Muscle of leg (tissue), 11 donors: ENCODE results near the gene ULBP3. TPM values are rescaled to one million over a fixed set of nuclear protein-coding genes. Genes with fewer than 3 reads are reported as not detected.
"Not testable (repeated sequence)": the region's sequence is repeated elsewhere in the genome, so short reads cannot be mapped to it uniquely, and the experiment has no call there.

Source experiments
- DNase-seq: peaks from one replicate; pipeline ENCODE4 v3.0.0; 2013
- H3K27ac ChIP-seq: one replicate; pipeline ENCODE4 v1.5.1; 2013; ENCODE audit warnings: mild to moderate bottlenecking, low read length, control low read depth
- H3K27me3 ChIP-seq: one replicate; pipeline ENCODE4 v1.6.1; 2013; ENCODE audit warnings: low read length; ENCODE audit not compliant: control insufficient read depth, insufficient read depth
- H3K36me3 ChIP-seq: one replicate; pipeline ENCODE4 v1.6.1; 2013; ENCODE audit warnings: low read length; ENCODE audit not compliant: control insufficient read depth, insufficient read depth
- H3K4me1 ChIP-seq: one replicate; pipeline ENCODE4 v1.6.1; 2013; ENCODE audit warnings: low read length; ENCODE audit not compliant: control insufficient read depth, insufficient read depth
- H3K4me3 ChIP-seq: one replicate; pipeline ENCODE4 v1.5.1; 2013; ENCODE audit warnings: low read length, control low read depth
- H3K9me3 ChIP-seq: replicated peaks from 2 replicates; pipeline ENCODE4 v1.6.1; 2013; ENCODE audit warnings: low read depth, low read length; ENCODE audit not compliant: control insufficient read depth
- WGBS: methylation state at CpG from one replicate; pipeline ENCODE4 v1.1.5; 2013; ENCODE audit warnings: missing lambda C conversion rate; ENCODE audit not compliant: insufficient coverage; 5-methylcytosine and 5-hydroxymethylcytosine counted together
- polyA plus RNA-seq, 8 donors: library from polyadenylated mRNA; unstranded; fragments of 120-200 nt; gene quantifications; one replicate each; pipeline versions ENCODE4 v1.2.1 to v1.2.3, GENCODE V29; 2013; ENCODE audit warnings: inconsistent platforms in 1 of 8, low replicate concordance in 1 of 8; ENCODE audit not compliant: insufficient read length in 8 of 8, insufficient read depth in 1 of 8
- total RNA-seq: library from RNA; stranded (reverse); fragments of 120-200 nt; gene quantifications from one replicate; pipeline ENCODE4 v1.2.4, GENCODE V29; 2013

The ULBP3 gene
- total and polyA plus RNA-seq, 9 donors: 1.5 to 3.9 (median 2.6) TPM

- not testable (repeated sequence) for H3K4me3 ChIP-seq, H3K36me3 ChIP-seq, DNase-seq, H3K27ac ChIP-seq, H3K9me3 ChIP-seq
- Histone ChIP-seq H3K4me1 (peaks cover 12% of the 10 kb centered on the region), H3K27me3 (peaks cover 44% of the 10 kb centered on the region)
- WGBS: no CpG with 5 or more reads among the region's 6 CpGs
Observed at GRCh38 chr6:150021870-150022269, 47.1 kb downstream of the ULBP3 start.

DNA sequence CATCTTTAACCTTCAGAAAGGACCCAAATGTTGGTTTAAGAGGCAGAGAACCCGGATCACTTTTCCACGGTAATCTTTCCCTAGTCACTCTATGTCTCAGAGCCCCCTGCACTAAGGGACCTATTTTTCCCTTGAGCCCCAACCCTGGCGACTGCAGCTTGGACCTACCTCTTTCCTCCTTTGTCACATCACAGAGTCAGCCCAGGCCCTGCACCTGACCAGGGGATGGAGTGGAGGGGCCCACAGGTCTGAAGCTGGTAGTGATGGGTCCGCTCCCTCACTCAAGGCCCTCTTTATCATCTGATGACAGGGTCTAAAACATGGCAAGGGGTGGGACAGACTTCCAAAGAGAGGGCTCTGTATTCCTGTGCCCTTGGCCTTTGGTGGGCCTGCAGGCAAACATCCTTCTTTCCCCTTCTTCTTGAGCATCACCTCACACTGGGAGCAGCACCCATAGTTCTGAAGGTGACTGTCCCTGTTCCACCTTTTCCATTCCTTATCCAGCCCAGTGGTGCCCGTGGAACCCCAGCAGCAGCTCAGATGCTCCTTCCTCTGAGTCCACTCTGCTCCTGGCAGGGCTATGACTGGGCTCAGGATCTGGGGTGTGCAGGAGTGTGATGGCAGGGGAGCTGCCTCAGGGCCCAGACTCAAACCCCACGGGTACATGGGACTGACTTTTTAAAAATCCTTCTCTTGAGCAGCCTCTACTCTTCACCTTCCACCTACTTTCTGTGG lies 49.9 kb downstream of the ULBP3 start:
- no peaks in the 10 kb centered on the region for H3K36me3 ChIP-seq
- no peak overlapping the region for H3K4me3 ChIP-seq
- no peak for DNase-seq
- no peaks in the 10 kb centered on the region for H3K4me1 ChIP-seq
- WGBS: 24% methylated on average over 2 of the region's 6 CpGs
- peaks cover 43% of the 10 kb centered on the region for H3K27me3 ChIP-seq
- no peaks in the 10 kb centered on the region for H3K9me3 ChIP-seq
- H3K27ac ChIP-seq: no peak overlapping the region

- not testable (repeated sequence) for H3K4me1 ChIP-seq, H3K27ac ChIP-seq, H3K4me3 ChIP-seq, H3K36me3 ChIP-seq, DNase-seq, H3K9me3 ChIP-seq
- 7% methylated on average over 3 of the region's 5 CpGs for WGBS
- peaks cover 52% of the 10 kb centered on the region for H3K27me3 ChIP-seq
Observed at GRCh38 chr6:150017186-150017521, 51.8 kb downstream of the ULBP3 start.

- Histone ChIP-seq H3K27me3 (peaks cover 54% of the 10 kb centered on the region), H3K4me1 (no peaks in the 10 kb centered on the region), H3K9me3 (no peaks in the 10 kb centered on the region), H3K27ac (no peak overlapping the region), H3K36me3 (no peaks in the 10 kb centered on the region), H3K4me3 (no peak overlapping the region)
- DNase-seq: peak; percentile 77
- 35% methylated on average over 4 of the region's 6 CpGs for WGBS
Observed at GRCh38 chr6:150016324-150017185, 52.4 kb downstream of the ULBP3 start.

- not testable (repeated sequence) for H3K9me3 ChIP-seq, H3K36me3 ChIP-seq, H3K27ac ChIP-seq, H3K4me3 ChIP-seq, DNase-seq, H3K4me1 ChIP-seq
- WGBS: 3% methylated on average over 6 of the region's 15 CpGs
- H3K27me3 ChIP-seq: peaks cover 57% of the 10 kb centered on the region
Observed at GRCh38 chr6:150015281-150016001, 53.5 kb downstream of the ULBP3 start.

- not testable (repeated sequence) for H3K9me3 ChIP-seq, H3K27ac ChIP-seq, H3K36me3 ChIP-seq, DNase-seq, H3K4me3 ChIP-seq, H3K4me1 ChIP-seq
- H3K27me3 ChIP-seq: peaks cover 63% of the 10 kb centered on the region
- WGBS: no CpG with 5 or more reads among the region's 50 CpGs
Observed at GRCh38 chr6:150014623-150015280, 54.2 kb downstream of the ULBP3 start.

DNA sequence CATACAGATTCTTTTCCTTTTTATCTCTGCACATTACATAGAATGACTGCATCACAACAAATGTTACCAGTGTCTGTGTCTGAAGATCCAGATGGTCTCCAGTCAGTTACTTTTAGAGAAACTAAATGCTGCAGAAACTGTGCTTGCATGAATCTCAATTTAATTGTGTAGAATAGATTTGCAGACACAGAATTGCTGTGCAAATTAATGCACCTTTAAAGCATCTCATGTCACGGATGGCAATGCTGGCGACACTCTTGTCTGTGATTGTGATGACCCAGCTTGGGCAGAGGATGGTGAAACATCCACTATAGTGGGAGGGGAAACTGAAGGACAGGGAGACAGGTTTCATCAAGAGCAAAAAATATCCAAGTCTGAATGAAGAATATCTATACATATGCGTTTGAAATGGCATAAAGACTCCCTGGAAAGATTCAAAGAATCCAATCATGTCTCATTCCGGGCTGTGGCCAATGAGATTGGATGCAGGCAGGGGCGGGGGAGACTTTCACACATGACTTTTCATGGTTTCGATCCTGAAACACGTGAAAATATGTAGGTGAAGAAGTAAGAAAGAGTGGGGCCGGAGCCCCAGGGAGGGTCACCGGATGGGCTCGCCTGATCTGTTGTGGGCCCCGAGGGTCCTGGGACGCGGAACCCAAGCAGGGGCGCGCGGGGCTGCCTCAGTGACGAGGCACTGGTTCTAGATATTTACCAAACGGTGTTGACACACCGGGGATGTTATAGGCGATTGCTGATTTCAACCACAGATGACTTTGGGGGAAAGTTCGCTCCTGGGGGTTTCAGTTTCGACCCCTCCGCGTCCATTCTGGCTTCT lies 54.9 kb downstream of the ULBP3 start:
- H3K4me3 ChIP-seq, H3K27ac ChIP-seq, H3K4me1 ChIP-seq, DNase-seq, H3K36me3 ChIP-seq, H3K9me3 ChIP-seq: not testable (repeated sequence)
- WGBS: no CpG with 5 or more reads among the region's 24 CpGs
- peaks cover 63% of the 10 kb centered on the region for H3K27me3 ChIP-seq

DNA sequence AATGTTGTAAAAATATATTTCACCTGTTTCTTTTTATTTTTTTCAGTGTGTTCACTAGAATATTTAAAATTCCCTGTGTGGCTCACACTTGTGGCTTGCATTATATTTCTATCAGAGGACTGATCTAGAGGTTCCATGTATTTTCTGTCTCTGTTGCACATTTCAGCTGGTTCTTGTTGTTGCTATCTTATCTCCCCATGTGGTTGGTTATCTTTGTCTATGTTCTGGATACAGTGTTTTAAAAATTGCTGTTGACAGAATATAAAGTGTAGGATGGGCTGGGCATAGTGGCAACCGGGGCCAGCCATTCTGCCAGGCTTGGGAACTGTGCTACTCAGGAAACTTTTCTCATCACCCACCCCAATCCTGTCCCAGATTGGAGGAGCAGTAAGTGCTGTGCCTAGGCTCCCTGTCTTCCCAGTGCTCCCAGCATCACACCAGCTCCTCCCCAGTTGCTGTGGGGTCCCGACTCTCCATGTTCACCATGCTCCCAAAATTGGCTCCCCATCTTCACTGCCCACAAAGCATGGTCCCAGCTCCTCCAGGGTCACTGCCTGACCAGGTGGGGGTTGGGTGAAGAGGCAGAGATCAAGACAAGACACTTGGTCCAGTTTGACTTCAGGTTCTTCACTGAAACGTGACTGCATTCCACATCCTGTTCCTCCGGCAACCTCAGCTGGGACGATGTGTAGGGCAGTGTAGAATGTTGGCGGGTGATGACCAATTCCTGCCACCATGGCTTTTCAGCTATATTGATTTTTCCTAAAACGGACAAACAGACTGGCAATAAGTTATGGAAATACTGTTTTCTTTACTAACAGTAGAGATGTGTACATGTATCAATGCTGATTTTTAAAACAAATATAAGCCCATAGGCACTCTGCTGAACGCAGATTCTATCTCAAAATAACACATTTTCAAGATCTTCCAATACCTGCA lies 55.8 kb downstream of the ULBP3 start:
- not testable (repeated sequence) for H3K27ac ChIP-seq, DNase-seq, H3K36me3 ChIP-seq, H3K9me3 ChIP-seq, H3K4me1 ChIP-seq, H3K4me3 ChIP-seq
- peaks cover 67% of the 10 kb centered on the region for H3K27me3 ChIP-seq
- no CpG with 5 or more reads among the region's 8 CpGs for WGBS
